Activated naive CD8-positive, alpha-beta T cell (primary cell): Measurements from ENCODE around the gene KIF17.

Source experiments
- H3K27ac Mint-ChIP-seq: one replicate; pipeline ENCODE4 v1.8.0; 2021; ENCODE audit warnings: mixed read lengths
- H3K27me3 Mint-ChIP-seq: one replicate; pipeline ENCODE4 v1.8.0; 2021; ENCODE audit warnings: mixed read lengths
- H3K36me3 Mint-ChIP-seq: one replicate; pipeline ENCODE4 v1.8.0; 2021; ENCODE audit warnings: mixed read lengths
- H3K4me1 Mint-ChIP-seq: one replicate; pipeline ENCODE4 v1.8.0; 2021; ENCODE audit warnings: low read depth, mixed read lengths
- H3K4me3 Mint-ChIP-seq: one replicate; pipeline ENCODE4 v1.8.0; 2021; ENCODE audit warnings: mild to moderate bottlenecking, mixed read lengths
- H3K9me3 Mint-ChIP-seq: one replicate; pipeline ENCODE4 v1.8.0; 2021; ENCODE audit warnings: low read depth, mixed read lengths

KIF17 gene

GRCh38 chr1:20626524-20626923 is 91.3 kb downstream of the KIF17 start:
- H3K27ac Mint-ChIP-seq = no peak overlapping the region
- no peaks in the 10 kb centered on the region for H3K9me3 Mint-ChIP-seq
- no peaks in the 10 kb centered on the region for H3K4me1 Mint-ChIP-seq
- H3K4me3 Mint-ChIP-seq = no peak overlapping the region
- H3K27me3 Mint-ChIP-seq = peaks cover 5% of the 10 kb centered on the region
- H3K36me3 Mint-ChIP-seq = no peaks in the 10 kb centered on the region

- no peaks in the 10 kb centered on the region for H3K9me3 Mint-ChIP-seq
- peaks cover 5% of the 10 kb centered on the region for H3K27me3 Mint-ChIP-seq
- no peak overlapping the region for H3K27ac Mint-ChIP-seq
Observed at GRCh38 chr1:20626098-20626427, 91.7 kb downstream of the KIF17 start.

GRCh38 chr1:20625176-20626097 is 92.4 kb downstream of the KIF17 start:
- Mint-ChIP-seq H3K27me3 (peaks cover 5% of the 10 kb centered on the region), H3K4me1 (no peaks in the 10 kb centered on the region), H3K9me3 (no peaks in the 10 kb centered on the region), H3K27ac (no peak overlapping the region), H3K36me3 (no peaks in the 10 kb centered on the region), H3K4me3 (no peak overlapping the region)

More at GRCh38 chr1:20626098-20626427, 91.7 kb downstream of the KIF17 start:
- H3K4me3 Mint-ChIP-seq = no peak overlapping the region
- H3K36me3 Mint-ChIP-seq = no peaks in the 10 kb centered on the region
- no peaks in the 10 kb centered on the region for H3K4me1 Mint-ChIP-seq

GRCh38 chr1:20624709-20625108 is 93.1 kb downstream of the KIF17 start:
- Mint-ChIP-seq H3K9me3 (no peaks in the 10 kb centered on the region), H3K4me1 (no peaks in the 10 kb centered on the region), H3K4me3 (no peak overlapping the region), H3K27me3 (peaks cover 5% of the 10 kb centered on the region), H3K27ac (no peak overlapping the region), H3K36me3 (no peaks in the 10 kb centered on the region)

GRCh38 chr1:20621012-20621411 is 96.8 kb downstream of the KIF17 start:
- no peak overlapping the region for H3K27ac Mint-ChIP-seq
- H3K4me3 Mint-ChIP-seq = no peak overlapping the region
- H3K36me3 Mint-ChIP-seq = no peaks in the 10 kb centered on the region
- no peaks in the 10 kb centered on the region for H3K9me3 Mint-ChIP-seq
- H3K4me1 Mint-ChIP-seq = no peaks in the 10 kb centered on the region
- peaks cover 4% of the 10 kb centered on the region for H3K27me3 Mint-ChIP-seq

GRCh38 chr1:20619999-20620398 is 97.8 kb downstream of the KIF17 start:
- H3K4me1 Mint-ChIP-seq = no peaks in the 10 kb centered on the region
- no peaks in the 10 kb centered on the region for H3K36me3 Mint-ChIP-seq
- no peaks in the 10 kb centered on the region for H3K9me3 Mint-ChIP-seq
- H3K4me3 Mint-ChIP-seq = no peak overlapping the region
- H3K27ac Mint-ChIP-seq = no peak overlapping the region
- H3K27me3 Mint-ChIP-seq = peaks cover 4% of the 10 kb centered on the region

GRCh38 chr1:20618550-20618949 is 99.3 kb downstream of the KIF17 start:
- H3K4me3 Mint-ChIP-seq = no peak overlapping the region
- peaks cover 6% of the 10 kb centered on the region for H3K27me3 Mint-ChIP-seq
- H3K4me1 Mint-ChIP-seq = no peaks in the 10 kb centered on the region
- no peaks in the 10 kb centered on the region for H3K9me3 Mint-ChIP-seq
- H3K27ac Mint-ChIP-seq = no peak overlapping the region
- H3K36me3 Mint-ChIP-seq = no peaks in the 10 kb centered on the region

- no peaks in the 10 kb centered on the region for H3K4me1 Mint-ChIP-seq
- H3K4me3 Mint-ChIP-seq = no peak overlapping the region
- no peak overlapping the region for H3K27ac Mint-ChIP-seq
- H3K9me3 Mint-ChIP-seq = no peaks in the 10 kb centered on the region
- H3K27me3 Mint-ChIP-seq = peaks cover 6% of the 10 kb centered on the region
- H3K36me3 Mint-ChIP-seq = no peaks in the 10 kb centered on the region
Observed at GRCh38 chr1:20616847-20617487, 100.8 kb downstream of the KIF17 start.

GRCh38 chr1:20615946-20616846 is 101.6 kb downstream of the KIF17 start:
- no peaks in the 10 kb centered on the region for H3K4me1 Mint-ChIP-seq
- no peaks in the 10 kb centered on the region for H3K36me3 Mint-ChIP-seq
- H3K4me3 Mint-ChIP-seq = no peak overlapping the region
- H3K9me3 Mint-ChIP-seq = no peaks in the 10 kb centered on the region
- no peak overlapping the region for H3K27ac Mint-ChIP-seq
- peaks cover 6% of the 10 kb centered on the region for H3K27me3 Mint-ChIP-seq

GRCh38 chr1:20614131-20614579 is 103.7 kb downstream of the KIF17 start:
- Mint-ChIP-seq H3K27ac (no peak overlapping the region), H3K4me3 (no peak overlapping the region), H3K4me1 (no peaks in the 10 kb centered on the region), H3K27me3 (peaks cover 8% of the 10 kb centered on the region), H3K36me3 (no peaks in the 10 kb centered on the region), H3K9me3 (no peaks in the 10 kb centered on the region)
